HAP-1 (cell line): Measurements from ENCODE around the gene TSPAN32.

ENCODE experiments used
- DNase-seq, 2 experiments: peaks; one replicate each; pipeline ENCODE4 v3.0.0-alpha.2; 2016 to 2020; ENCODE audit warnings: low spot score in 2 of 2
- H3K27me3 ChIP-seq: fragments of 250-450 bp; sonication (Bioruptor Pico); 2 replicates; pipeline ENCODE4 v1.5.1; 2020; ENCODE audit warnings: low read depth, mild to moderate bottlenecking, moderate library complexity
- H3K36me3 ChIP-seq: fragments of 250-450 bp; sonication (Bioruptor Pico); replicated peaks from 2 replicates; pipeline ENCODE4 v1.5.1; 2020; ENCODE audit warnings: mild to moderate bottlenecking
- H3K4me1 ChIP-seq: fragments of 250-450 bp; sonication (Bioruptor Pico); 2 replicates; pipeline ENCODE4 v1.5.1; 2020; ENCODE audit warnings: mild to moderate bottlenecking
- H3K4me3 ChIP-seq: fragments of 250-450 bp; sonication (Bioruptor Pico); 2 replicates; pipeline ENCODE4 v1.5.1; 2020; ENCODE audit warnings: mild to moderate bottlenecking, moderate library complexity
- H3K9me3 ChIP-seq: fragments of 250-450 bp; sonication (Bioruptor Pico); 2 replicates; pipeline ENCODE4 v1.5.1; 2020; ENCODE audit warnings: mild to moderate bottlenecking, moderate library complexity
- in situ Hi-C: fragments of 300-500 bp; cut with MboI; formaldehyde crosslinking; loops from 3 replicates; pipeline ENCODE4 v1.14.3; 2020; ENCODE audit warnings: low sequenced_read_pairs, inconsistent platforms, mixed read lengths

TSPAN32 gene

GRCh38 chr11:2298795-2299761 is 2.7 kb upstream of the TSPAN32 start:
- Histone ChIP-seq H3K9me3 (no peaks in the 10 kb centered on the region), H3K4me3 (no peak overlapping the region), H3K36me3 (no peaks in the 10 kb centered on the region), H3K27me3 (0 out of 2 replicates have a peak, but pooled peaks cover 4% of the 10 kb centered on the region), H3K4me1 (no peaks in the 10 kb centered on the region)
- in situ Hi-C loops: no loop called here
- DNase-seq: peak in 1 of 2 experiments; percentile 8

- Histone ChIP-seq H3K36me3 (no peaks in the 10 kb centered on the region), H3K27me3 (0 out of 2 replicates have a peak, but pooled peaks cover 4% of the 10 kb centered on the region), H3K4me1 (no peaks in the 10 kb centered on the region), H3K4me3 (no peak overlapping the region), H3K9me3 (no peaks in the 10 kb centered on the region)
- in situ Hi-C loops: no loop called here
- no peak for DNase-seq
These were observed 2.0 kb upstream of the TSPAN32 start for GRCh38 chr11:2299773-2300172.

GRCh38 chr11:2300290-2300935 is 1.4 kb upstream of the TSPAN32 start:
- no peaks in the 10 kb centered on the region for H3K4me1 ChIP-seq
- H3K4me3 ChIP-seq: no peak overlapping the region

GRCh38 chr11:2300936-2301630 is 730 bp upstream of the TSPAN32 start:
- Histone ChIP-seq H3K4me1 (no peaks in the 10 kb centered on the region), H3K9me3 (no peaks in the 10 kb centered on the region), H3K4me3 (no peak overlapping the region), H3K27me3 (no peaks in the 10 kb centered on the region), H3K36me3 (no peaks in the 10 kb centered on the region)
- DNase-seq: no peak
- in situ Hi-C loops: no loop called here

More at GRCh38 chr11:2300290-2300935, 1.4 kb upstream of the TSPAN32 start:
- H3K9me3 ChIP-seq: no peaks in the 10 kb centered on the region
- DNase-seq: peak in 1 of 2 experiments; percentile 4
- H3K27me3 ChIP-seq: no peaks in the 10 kb centered on the region
- H3K36me3 ChIP-seq: no peaks in the 10 kb centered on the region
- in situ Hi-C loops: no loop called here

GRCh38 chr11:2302306-2302895 is 588 bp downstream of the TSPAN32 start:
- Histone ChIP-seq H3K27me3 (no peaks in the 10 kb centered on the region), H3K9me3 (no peaks in the 10 kb centered on the region), H3K4me3 (no peak overlapping the region), H3K4me1 (no peaks in the 10 kb centered on the region), H3K36me3 (no peaks in the 10 kb centered on the region)
- peak in 1 of 2 experiments; percentile 5 for DNase-seq
- in situ Hi-C loops: no loop called here

GRCh38 chr11:2302896-2303626 is 1.2 kb downstream of the TSPAN32 start:
- Histone ChIP-seq H3K4me1 (no peaks in the 10 kb centered on the region), H3K9me3 (no peaks in the 10 kb centered on the region), H3K36me3 (no peaks in the 10 kb centered on the region), H3K27me3 (no peaks in the 10 kb centered on the region), H3K4me3 (no peak overlapping the region)
- no peak for DNase-seq
- in situ Hi-C loops: no loop called here

GRCh38 chr11:2303627-2304505 is 2.1 kb downstream of the TSPAN32 start:
- DNase-seq: peak in 1 of 2 experiments; percentile 5
- Histone ChIP-seq H3K4me3 (no peak overlapping the region), H3K27me3 (no peaks in the 10 kb centered on the region), H3K36me3 (no peaks in the 10 kb centered on the region), H3K4me1 (no peaks in the 10 kb centered on the region), H3K9me3 (no peaks in the 10 kb centered on the region)
- in situ Hi-C loops: no loop called here

GRCh38 chr11:2304506-2305139 is 2.8 kb downstream of the TSPAN32 start:
- Histone ChIP-seq H3K27me3 (no peaks in the 10 kb centered on the region), H3K4me3 (no peak overlapping the region), H3K9me3 (no peaks in the 10 kb centered on the region), H3K36me3 (no peaks in the 10 kb centered on the region), H3K4me1 (no peaks in the 10 kb centered on the region)
- in situ Hi-C loops: no loop called here
- peak in 1 of 2 experiments; percentile 5 for DNase-seq

- Histone ChIP-seq H3K4me3 (no peak overlapping the region), H3K4me1 (no peaks in the 10 kb centered on the region), H3K36me3 (no peaks in the 10 kb centered on the region), H3K27me3 (no peaks in the 10 kb centered on the region), H3K9me3 (no peaks in the 10 kb centered on the region)
- peak; percentile 25 to 88 for DNase-seq
- in situ Hi-C loops: no loop called here
These were observed 3.4 kb downstream of the TSPAN32 start for GRCh38 chr11:2305140-2305778.

GRCh38 chr11:2305788-2306451 is 4.1 kb downstream of the TSPAN32 start:
- H3K36me3 ChIP-seq: no peaks in the 10 kb centered on the region
- H3K27me3 ChIP-seq: no peaks in the 10 kb centered on the region
- no peak overlapping the region for H3K4me3 ChIP-seq
- in situ Hi-C loops: no loop called here
- no peaks in the 10 kb centered on the region for H3K9me3 ChIP-seq
- no peak for DNase-seq
- H3K4me1 ChIP-seq: no peaks in the 10 kb centered on the region

GRCh38 chr11:2306452-2306823 is 4.6 kb downstream of the TSPAN32 start:
- Histone ChIP-seq H3K9me3 (no peaks in the 10 kb centered on the region), H3K4me3 (no peak overlapping the region), H3K4me1 (no peaks in the 10 kb centered on the region), H3K36me3 (no peaks in the 10 kb centered on the region), H3K27me3 (no peaks in the 10 kb centered on the region)
- no peak for DNase-seq
- in situ Hi-C loops: no loop called here
